NCI-H526 (cell line): Measurements from ENCODE around the gene NPHP3.
A peak's percentile ranks its signal among the peaks of the same experiment; 100 is the strongest.
"Not testable (repeated sequence)": the region's sequence is repeated elsewhere in the genome, so short reads cannot be mapped to it uniquely, and the experiment has no call there.

Source experiments
- DNase-seq, 2 experiments: peaks; one replicate each; lab custom pipeline; 2025; lab: John Stamatoyannopoulos, UW

Gene NPHP3, protein sequence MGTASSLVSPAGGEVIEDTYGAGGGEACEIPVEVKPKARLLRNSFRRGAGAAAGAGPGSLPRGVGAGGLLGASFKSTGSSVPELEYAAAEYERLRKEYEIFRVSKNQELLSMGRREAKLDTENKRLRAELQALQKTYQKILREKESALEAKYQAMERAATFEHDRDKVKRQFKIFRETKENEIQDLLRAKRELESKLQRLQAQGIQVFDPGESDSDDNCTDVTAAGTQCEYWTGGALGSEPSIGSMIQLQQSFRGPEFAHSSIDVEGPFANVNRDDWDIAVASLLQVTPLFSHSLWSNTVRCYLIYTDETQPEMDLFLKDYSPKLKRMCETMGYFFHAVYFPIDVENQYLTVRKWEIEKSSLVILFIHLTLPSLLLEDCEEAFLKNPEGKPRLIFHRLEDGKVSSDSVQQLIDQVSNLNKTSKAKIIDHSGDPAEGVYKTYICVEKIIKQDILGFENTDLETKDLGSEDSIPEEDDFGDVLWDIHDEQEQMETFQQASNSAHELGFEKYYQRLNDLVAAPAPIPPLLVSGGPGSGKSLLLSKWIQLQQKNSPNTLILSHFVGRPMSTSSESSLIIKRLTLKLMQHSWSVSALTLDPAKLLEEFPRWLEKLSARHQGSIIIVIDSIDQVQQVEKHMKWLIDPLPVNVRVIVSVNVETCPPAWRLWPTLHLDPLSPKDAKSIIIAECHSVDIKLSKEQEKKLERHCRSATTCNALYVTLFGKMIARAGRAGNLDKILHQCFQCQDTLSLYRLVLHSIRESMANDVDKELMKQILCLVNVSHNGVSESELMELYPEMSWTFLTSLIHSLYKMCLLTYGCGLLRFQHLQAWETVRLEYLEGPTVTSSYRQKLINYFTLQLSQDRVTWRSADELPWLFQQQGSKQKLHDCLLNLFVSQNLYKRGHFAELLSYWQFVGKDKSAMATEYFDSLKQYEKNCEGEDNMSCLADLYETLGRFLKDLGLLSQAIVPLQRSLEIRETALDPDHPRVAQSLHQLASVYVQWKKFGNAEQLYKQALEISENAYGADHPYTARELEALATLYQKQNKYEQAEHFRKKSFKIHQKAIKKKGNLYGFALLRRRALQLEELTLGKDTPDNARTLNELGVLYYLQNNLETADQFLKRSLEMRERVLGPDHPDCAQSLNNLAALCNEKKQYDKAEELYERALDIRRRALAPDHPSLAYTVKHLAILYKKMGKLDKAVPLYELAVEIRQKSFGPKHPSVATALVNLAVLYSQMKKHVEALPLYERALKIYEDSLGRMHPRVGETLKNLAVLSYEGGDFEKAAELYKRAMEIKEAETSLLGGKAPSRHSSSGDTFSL (N-terminal part only)

GRCh38 chr3:132722165-132723023 lies at the start of gene NPHP3:
Gene NPHP3, minus strand, starts transcription at chr3:132722409. Its CDS starts 54 bp downstream, at chr3:132722355.
- peak; percentile 38 to 97 for DNase-seq

DNA sequence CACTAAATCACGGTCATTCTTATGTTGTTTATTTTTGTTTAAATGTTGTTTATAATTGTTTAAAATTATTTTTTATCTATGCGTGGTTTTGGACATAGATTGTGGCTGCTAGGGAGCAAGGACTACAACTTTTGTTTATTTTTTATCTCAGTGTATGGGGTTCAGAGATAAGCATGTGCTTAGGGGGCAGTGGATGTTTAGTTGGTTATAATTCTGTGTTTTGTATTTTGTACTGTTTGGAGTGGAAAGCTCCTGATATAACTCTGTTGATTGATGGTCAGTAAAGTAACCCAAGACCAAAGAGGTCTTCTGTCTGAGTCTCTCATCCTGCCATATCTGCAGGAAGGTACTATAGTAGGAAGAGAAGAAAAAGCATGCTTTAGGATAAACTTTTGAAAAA lies 36.5 kb upstream of the NPHP3 start:
- no peak for DNase-seq

GRCh38 chr3:132756108-132756650 lies 34.0 kb upstream of the NPHP3 start:
- no peak for DNase-seq

- no peak for DNase-seq
Measured at GRCh38 chr3:132753946-132754345, 31.7 kb upstream of the NPHP3 start.

DNA sequence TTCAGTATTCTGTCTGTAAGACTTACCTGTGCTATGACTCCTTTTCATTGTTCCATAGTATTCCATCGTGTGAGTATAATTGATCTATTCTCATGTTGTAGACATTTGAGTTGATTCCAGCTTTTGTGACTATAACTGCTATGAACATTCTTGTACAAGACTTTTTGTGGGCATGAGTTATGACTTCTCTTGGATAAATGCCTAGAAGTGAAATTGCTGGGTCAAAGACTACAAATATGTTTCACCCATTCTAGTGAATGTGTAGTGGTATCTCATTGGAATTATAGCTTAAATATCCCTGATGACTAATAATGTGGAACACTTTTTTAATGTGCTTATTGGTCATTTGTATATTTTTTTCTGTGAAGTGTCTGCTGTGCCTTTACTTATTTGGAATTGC lies 27.6 kb upstream of the NPHP3 start:
- DNase-seq, result no peak

DNA sequence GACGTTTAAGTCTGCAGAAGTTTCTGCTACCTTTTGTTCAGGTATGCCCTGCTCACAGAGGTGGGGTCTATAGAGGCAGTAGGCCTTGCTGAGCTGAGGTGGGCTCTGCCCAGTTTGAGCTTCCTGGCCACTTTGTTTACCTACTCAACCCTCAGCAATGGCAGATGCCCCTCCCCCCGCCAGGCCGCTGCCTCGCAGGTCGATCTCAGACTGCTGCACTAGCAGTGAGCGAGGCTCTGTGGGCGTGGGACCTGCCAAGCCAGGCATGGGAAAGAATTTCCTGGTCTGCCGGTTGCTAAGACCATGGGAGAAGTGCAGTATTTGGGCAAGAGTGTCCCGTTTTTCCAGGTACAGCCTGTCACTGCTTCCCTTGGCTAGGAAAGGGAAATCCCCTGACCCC lies 24.5 kb upstream of the NPHP3 start:
- not testable (repeated sequence) for DNase-seq

DNA sequence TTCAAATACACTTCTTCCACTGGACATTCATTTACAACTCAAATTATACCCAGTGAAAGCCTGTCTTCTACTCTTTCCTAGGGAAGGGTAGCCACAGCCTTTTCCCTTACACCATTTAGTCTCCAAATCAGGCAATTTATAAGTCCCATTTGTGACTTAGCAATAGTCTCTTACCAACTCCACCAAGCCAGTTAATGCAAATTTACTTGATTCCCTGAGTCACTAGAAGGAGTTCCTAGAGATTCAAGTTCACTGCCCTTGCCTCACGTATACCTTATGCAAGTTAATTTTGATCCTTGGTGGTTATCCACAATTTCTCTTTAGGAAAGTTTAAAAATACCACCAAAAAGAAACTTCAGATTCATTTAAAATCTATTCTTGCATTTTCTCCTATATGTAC lies 16.1 kb upstream of the NPHP3 start:
- DNase-seq, result no peak

GRCh38 chr3:132735589-132735988 lies 13.4 kb upstream of the NPHP3 start:
- no peak for DNase-seq

DNA sequence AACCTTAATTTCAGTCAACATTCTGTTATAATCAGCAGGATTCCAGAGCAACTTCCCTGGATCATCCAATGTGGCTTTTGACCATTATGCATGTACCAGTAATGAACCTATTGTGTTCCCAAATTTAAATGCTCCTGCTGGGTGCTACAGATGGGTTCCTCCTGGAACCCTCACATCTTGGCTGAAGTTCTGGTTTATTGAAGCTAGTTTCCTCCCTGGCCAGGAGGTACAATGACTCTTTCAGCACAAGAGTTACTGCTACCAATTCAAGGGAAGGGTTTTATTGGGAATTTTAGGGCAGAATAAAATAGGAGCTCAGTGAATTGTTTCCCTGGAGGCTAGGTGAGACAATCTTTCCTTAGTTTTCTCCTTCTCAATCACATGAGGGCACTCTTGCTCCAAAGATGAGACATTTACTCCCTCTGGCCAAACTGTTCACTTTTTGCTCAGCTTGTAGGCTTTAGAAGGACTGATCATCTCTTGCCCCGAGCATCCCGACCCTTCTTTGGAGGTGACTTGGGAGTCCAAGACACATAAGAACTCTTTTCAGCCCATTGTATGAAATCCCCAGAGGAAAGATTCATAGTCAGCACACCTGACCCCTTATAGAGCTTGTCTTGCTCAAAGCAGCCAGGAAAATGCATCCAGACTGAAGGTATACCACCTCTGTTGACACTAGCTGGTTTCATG lies 8.8 kb upstream of the NPHP3 start:
- DNase-seq, result peak; percentile 66 to 73

GRCh38 chr3:132726341-132726823 lies 4.2 kb upstream of the NPHP3 start:
- DNase-seq, result peak; percentile 44 to 60

DNA sequence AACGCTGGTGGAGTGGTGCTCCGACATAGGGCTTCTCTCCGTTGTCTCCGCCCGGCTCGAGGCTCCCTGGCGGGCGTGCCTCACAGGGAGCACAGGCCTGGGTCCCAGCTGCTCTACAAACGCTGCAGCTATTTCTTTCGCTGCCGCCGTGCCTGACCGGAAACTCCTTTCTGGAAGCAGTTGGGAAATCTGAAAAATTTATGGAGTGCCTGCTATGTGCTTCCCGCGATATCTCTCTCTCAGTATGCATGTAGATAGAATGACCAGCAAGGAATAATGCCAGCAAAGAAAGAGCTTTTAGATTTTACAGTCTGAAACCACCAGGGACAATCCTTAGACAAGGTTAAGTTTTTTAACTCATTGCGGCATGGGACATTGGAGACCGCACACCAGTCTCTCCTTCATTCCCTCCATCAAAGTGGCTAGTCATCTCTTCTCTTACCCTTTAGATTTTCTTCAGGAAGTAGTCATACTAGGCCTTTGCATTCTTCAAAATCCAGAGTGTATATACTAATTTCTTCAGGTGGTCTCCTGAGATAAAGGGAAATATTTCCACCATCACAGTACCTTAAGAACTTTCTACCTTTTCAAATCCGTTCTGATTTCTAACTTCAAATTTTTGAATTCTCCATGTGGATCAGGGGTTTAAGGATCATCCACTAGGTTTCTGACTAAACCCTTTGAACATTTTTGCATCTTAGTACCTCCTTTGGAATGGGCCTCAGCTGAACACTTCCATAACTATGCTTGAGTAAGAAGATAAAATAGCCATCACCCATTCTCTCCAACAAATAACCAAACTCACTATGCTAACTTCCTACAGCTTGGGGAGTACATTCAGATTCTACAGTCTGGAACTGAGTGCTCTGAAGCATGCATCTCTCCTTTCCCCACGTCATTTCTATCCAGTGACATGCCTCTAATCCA lies 1.1 kb upstream of the NPHP3 start:
- DNase-seq, result peak in 1 of 2 experiments; percentile 83

- DNase-seq, result peak; percentile 43 to 87
Measured at GRCh38 chr3:132721479-132722164, 587 bp downstream of the NPHP3 start.

DNA sequence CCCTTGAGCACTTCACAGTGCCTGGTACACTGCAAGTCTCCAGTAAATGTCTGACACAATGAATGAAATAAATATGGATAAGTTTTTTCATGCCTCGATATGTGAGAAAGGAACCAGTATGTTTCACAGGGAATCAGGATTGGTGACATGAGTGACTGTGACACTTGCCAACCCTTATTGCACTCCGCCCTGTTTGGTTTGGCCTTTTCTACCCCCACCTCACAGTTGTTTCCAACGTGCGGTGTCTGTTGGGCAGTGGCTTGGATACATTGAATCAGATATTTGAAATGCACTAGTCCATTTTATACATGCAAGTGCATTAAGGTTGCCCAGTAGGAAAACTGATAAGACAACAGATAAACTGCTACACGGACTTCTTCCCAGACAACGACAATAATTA lies 2.0 kb downstream of the NPHP3 start:
- no peak for DNase-seq

DNA sequence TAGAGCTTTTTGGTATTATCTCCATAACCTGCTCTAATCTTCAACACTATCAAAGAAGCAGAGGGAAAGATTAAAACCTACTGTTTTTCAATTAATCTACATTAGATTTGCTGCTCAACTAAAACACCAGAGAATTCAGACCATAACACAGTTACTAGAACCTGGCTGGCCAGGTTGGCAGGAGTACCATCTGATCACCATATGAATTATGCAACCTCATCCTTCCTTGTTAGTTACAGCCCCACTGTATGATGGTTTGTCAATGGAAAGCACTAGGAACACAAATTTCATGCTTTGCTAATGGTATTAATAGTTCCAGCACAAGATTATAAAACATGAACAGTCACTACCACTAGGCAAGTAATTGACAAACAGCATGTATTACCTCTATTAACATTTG lies 5.8 kb downstream of the NPHP3 start:
- DNase-seq, result no peak

DNA sequence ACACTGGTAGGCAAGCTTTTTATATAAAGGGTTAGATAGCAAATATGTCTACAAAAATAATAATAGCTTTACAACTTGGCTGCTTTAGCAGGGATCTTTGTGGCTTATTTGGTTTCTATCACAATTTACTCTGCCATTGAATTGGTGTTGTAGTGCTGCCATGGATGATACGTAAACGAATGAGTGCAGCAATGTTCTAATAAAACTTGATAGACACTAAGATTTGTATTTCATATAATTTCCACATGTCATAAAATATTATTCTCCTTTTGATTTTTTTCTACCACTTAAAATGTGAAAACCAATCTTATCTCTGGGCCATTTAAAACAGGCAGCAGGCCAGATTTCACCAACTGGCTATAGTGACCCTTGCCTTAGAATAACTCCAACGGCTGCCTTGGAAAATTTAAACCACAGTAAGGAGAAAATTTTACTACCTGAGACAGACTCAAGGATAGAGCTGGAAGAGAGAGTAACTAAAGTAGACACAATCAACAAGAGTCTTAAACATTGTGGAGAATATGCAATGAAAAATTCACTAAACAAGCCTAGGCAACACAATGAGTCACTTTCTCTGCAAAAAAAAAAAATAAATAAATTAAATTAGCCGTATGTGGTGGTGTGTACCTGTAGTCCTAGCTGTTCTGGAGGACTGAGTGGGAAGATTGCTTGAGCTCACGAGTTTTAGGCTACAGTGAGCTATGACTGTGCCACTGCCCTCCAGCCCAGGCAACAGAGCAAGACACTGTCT lies 8.1 kb downstream of the NPHP3 start:
- no peak for DNase-seq

DNA sequence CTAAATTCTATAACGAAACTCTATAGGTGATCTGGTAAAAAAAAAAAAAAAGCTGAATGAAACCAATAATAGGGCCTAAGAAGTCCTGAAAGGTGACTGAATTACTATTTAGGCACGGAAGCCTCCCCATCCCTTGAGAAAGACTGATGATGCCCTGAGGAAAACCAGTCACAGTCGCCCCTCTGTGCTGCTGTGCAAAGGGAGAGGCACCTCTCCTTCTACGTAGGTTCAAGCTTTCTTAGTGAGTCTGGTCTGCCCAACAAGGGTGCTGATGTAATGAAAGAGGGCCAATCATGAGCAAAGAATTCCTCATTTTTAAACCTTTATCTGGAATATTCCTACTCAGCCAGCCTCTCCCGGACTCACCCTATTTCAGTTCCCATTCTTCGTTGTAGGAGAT lies 11.9 kb downstream of the NPHP3 start:
- DNase-seq, result no peak

DNA sequence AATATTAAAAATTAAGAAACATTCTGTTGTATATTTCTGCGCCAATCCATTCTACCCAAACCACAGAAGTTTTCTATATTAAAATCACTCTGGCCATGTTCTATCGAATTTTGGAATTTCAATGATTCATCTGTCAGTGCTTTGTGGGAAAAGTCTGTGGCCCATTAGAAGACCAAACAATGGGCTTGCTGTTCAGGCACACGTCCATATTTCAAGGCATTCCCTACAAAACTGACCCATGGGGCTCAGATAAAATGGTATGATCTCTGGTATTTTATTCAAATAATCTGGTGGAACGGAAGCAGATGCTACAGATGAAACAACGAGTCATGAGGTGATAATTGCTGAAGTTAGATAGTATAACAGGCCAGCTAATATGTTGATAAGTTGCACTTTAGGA lies 12.4 kb downstream of the NPHP3 start:
- no peak for DNase-seq

GRCh38 chr3:132703733-132704132 lies 18.5 kb downstream of the NPHP3 start:
- no peak for DNase-seq
